VCaP (cell line): Measurements from ENCODE around the gene CAMK2A.

Source experiments
- H3K27ac ChIP-seq: fragments of 450-650 bp; 2 replicates; pipeline ENCODE4 v1.5.1; 2017
- TF ChIP-seq, protein P1 (sequence below): fragments of 450-650 bp; conservative IDR thresholded peaks from 2 replicates; pipeline ENCODE4 v1.5.1; 2017; ENCODE audit warnings: mild to moderate bottlenecking, moderate library complexity

The CAMK2A gene

DNA sequence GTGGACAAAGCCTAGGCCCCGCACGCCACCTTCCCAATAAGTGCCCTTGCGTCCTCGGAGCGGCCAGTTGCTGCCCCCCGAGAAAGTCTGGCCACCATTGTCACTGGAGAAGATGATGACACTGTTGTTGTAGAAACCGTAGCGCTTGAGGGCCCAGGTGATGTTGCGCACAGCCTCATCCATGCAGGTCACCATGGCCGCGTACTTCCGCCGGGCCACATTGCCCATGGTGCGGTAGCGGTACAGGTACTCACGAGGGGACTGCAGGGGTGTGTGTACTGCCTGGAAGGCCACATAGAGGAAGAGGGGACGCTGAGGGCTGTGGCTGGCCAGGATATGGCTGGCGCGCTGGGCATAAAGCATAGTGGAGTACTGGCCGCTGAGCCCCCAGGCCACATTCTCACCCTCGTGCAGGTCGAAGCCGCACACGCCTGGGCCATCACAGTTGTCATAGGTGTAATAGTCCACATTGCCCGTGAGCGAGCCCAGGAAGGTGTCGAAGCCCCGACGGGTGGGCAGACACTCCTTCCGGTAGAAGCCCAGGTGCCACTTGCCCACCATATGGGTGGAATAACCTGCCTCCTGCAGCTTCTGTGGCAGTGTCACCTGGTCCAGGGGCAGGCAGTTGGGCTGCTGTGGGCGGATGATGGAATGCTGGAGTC is 8.5 kb upstream of the CAMK2A start:
- H3K27ac ChIP-seq = no peak overlapping the region
- TF ChIP-seq, protein P1, sequence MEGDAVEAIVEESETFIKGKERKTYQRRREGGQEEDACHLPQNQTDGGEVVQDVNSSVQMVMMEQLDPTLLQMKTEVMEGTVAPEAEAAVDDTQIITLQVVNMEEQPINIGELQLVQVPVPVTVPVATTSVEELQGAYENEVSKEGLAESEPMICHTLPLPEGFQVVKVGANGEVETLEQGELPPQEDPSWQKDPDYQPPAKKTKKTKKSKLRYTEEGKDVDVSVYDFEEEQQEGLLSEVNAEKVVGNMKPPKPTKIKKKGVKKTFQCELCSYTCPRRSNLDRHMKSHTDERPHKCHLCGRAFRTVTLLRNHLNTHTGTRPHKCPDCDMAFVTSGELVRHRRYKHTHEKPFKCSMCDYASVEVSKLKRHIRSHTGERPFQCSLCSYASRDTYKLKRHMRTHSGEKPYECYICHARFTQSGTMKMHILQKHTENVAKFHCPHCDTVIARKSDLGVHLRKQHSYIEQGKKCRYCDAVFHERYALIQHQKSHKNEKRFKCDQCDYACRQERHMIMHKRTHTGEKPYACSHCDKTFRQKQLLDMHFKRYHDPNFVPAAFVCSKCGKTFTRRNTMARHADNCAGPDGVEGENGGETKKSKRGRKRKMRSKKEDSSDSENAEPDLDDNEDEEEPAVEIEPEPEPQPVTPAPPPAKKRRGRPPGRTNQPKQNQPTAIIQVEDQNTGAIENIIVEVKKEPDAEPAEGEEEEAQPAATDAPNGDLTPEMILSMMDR = no peak

GRCh38 chr5:150297236-150297890 is 7.8 kb upstream of the CAMK2A start:
- no peak overlapping the region for H3K27ac ChIP-seq

DNA sequence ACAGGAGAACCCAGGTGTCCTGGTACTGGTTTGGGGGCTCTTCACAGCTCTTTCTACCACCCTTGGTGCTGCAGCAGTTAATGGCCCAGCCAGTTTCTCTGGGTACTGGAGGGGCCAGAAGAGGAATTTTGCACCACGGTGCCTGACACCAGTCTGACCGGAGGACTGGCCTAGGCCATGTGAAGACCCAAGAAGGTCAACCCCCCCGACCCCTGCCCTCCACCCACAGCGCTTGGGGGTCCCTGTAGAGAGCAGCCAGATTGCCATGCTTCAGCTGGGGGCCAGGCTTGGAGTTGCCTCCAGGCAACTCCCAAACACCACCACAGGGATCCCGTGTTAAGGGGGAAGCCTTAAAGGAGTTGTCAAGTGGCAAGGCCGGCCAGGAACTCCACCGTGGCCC is 6.9 kb upstream of the CAMK2A start:
- TF ChIP-seq, protein P1 = no peak

More at GRCh38 chr5:150297236-150297890, 7.8 kb upstream of the CAMK2A start:
- TF ChIP-seq, protein P1 = no peak

GRCh38 chr5:150295741-150296486 is 6.3 kb upstream of the CAMK2A start:
- TF ChIP-seq, protein P1 = no peak
- H3K27ac ChIP-seq = no peak overlapping the region

More for the DNA sequence above, 6.9 kb upstream of the CAMK2A start:
- no peak overlapping the region for H3K27ac ChIP-seq

GRCh38 chr5:150295172-150295634 is 5.6 kb upstream of the CAMK2A start:
- H3K27ac ChIP-seq = no peak overlapping the region
- TF ChIP-seq, protein P1 = no peak

DNA sequence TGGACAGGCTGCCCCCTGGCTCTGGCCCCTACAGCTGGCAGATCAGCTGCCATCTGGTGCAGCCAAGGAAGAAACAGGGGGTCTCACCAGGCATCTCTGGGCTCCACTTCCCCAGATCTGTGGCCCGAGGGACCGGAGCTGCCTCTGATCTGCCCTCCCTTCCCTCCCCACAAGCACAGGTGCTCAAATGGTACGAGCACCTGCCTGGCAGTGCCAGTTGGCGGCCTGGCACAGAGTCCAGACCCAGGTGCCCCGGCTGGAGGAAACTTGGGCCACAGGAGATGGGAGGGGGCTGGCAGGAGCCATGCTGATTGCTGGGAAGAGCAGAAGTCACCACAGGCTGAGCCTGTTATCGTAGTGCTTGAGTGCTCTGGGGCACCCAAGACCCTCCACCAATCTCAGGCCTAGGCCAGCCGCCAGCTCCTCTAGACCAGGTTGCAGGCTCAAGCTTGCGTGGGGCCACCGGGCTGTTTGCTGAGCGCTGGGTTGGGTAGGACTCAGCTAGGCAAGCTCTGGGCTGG is 5.0 kb upstream of the CAMK2A start:
- TF ChIP-seq, protein P1 = no peak
- H3K27ac ChIP-seq = no peak overlapping the region
